Measurements from ENCODE around the gene DPH7.
"Not testable (repeated sequence)": the region's sequence is repeated elsewhere in the genome, so short reads cannot be mapped to it uniquely, and the experiment has no call there.

The DPH7 gene

DNA sequence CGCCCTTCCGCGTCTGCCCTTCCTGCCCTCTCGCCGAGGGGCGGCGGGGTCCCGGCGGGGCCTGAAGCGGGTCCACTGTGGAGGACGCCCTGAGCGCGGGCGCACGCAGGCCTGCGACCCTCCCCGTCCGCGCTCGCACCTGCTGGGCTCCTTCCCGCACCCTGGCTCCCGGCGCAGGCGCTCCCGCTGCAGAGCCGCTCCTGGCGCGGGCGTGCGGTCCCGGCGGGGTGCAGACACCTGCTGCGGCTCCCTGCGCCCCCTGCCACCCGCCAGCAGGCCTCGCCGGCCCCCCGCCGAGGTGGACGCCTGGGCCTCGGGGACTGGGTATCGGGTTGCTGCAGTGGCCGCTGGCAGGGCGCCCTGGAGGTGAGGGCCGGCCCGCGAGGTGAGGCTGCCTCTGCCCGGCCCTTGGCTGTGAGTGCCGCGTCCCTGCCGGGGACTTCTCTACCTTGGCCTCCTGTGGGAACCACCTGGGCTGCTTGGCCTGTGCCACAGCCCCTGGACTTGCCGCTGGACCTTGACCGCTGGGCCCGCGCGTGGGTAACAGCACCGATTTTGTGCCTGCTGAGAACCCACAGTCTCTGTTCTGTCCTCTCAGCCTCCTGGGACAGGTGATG, 27.4 kb upstream of the DPH7 start:
- DNase-seq (ENCODE audit: extremely low read depth, low read depth): no peak
- H3K4me3 ChIP-seq (replicated peaks; ENCODE audit: low read depth, low read length): peak overlapping the region; percentile 49
- TF ChIP-seq, protein P1, sequence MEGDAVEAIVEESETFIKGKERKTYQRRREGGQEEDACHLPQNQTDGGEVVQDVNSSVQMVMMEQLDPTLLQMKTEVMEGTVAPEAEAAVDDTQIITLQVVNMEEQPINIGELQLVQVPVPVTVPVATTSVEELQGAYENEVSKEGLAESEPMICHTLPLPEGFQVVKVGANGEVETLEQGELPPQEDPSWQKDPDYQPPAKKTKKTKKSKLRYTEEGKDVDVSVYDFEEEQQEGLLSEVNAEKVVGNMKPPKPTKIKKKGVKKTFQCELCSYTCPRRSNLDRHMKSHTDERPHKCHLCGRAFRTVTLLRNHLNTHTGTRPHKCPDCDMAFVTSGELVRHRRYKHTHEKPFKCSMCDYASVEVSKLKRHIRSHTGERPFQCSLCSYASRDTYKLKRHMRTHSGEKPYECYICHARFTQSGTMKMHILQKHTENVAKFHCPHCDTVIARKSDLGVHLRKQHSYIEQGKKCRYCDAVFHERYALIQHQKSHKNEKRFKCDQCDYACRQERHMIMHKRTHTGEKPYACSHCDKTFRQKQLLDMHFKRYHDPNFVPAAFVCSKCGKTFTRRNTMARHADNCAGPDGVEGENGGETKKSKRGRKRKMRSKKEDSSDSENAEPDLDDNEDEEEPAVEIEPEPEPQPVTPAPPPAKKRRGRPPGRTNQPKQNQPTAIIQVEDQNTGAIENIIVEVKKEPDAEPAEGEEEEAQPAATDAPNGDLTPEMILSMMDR (IDR thresholded peaks at IDR 0.05; ENCODE audit: low read depth, low read length, missing control alignments): no peak

DNA sequence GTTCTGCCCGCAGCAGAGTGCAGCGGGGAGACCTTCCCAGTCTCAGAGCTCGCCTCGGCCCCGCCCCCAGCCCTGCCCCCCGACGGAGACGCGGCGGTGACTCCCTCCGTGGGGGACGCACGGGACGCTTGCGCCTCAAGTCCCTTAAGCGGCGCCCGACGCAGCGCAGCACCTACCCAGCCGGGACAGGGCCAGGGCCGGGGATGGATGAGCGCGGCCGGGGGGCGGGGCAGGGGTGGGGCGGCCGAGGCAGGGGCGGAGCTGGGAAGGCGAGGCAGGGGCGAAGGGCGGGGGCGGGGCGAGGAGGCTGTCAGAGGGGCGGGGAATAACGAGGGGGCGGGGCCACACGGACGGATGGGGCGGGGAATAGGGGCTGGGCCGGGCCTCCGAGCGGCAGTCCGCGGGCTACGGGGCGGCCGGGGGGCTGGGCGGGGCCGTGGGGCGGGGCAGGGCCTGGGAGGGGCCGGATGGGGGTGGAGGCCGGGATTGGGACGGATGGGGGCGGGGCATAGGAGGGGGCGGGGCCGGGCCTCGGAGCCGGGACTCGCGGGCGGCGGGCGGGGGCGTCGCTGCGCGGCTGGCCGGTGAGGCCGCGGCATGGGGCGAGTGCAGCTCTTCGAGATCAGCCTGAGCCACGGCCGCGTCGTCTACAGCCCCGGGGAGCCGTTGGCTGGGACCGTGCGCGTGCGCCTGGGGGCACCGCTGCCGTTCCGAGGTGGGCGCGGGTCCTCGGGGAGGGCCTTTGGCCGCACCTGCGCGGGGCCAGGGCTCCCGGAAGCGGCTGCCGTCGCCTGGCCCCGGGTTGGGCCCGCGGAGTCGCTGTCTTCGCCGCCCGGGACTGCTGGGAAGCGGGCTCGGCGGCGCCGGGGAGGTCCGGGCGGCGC, 26.6 kb upstream of the DPH7 start, which contains the start of gene ARRDC1:
Gene ARRDC1 (plus strand): TSS at position 566 of the 884 bp plus-strand sequence. CDS start 32 bp downstream, at position 598.
- no peak for DNase-seq (ENCODE audit: extremely low read depth, low read depth)
- H3K4me3 ChIP-seq (replicated peaks; ENCODE audit: low read depth, low read length): peak within 1 kb of the TSS; percentile 49
- TF ChIP-seq, protein P1 (IDR thresholded peaks at IDR 0.05; ENCODE audit: low read depth, low read length, missing control alignments): no peak

DNA sequence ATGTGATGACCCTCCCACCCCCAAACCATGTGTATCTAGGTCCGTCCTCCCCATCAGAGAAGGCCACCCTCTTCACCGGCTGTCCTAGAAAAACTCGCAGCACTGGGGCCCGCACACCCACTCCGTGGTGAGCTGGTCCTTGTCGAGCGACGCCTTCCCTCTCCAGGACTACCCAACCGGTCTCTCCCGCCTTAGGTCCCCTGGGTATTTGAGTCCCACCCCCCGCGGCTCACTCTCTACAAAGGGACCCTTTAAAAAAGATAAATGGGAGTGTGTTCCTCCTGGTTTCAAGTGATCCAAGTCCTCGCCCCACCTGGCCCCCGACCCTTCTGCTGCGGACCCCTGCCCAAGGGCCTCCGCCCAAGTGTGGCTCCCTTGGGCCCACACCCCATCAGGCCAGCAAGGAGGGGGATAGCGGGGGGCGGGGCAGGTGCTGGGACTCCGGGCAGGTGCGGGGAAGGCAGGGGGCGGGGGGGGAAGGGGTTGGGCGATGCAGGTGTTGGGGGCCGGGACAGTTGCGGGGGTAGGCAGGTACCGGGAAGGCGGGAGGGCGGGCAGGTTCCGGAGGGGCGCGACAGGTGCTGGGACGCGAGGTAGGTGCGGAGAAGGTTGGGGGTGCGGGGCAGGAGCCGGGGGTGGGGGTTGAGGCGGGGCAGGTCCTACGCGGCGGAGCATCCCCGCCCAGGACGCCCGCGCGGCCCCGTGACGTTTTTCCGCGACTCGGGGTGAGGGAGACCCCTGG, 25.8 kb upstream of the DPH7 start:
- H3K4me3 ChIP-seq (replicated peaks; ENCODE audit: low read depth, low read length): peak overlapping the region; percentile 24; the same call in 1 of the 2 replicates
- TF ChIP-seq, protein P1 (IDR thresholded peaks at IDR 0.05; ENCODE audit: low read depth, low read length, missing control alignments): no peak
- no peak for DNase-seq (ENCODE audit: extremely low read depth, low read depth)

DNA sequence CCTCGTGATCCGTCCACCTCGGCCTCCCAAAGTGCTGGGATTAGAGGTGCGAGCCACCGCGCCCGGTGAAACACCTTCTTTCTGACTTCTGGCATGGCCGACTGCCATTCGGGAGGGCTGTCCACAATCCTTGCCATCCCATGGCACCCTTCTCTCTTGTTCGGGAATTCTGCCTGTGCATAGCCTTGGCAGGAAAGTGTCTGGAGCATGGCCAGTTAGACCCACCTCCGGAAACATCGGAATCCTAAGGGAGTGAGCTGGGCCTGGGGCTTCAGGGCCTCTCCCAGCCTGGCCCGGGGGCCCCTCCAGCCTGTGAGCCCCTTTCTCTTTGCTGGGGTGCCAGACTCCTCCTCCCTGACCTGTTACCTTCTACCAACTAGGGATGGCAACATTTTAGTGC, 25.2 kb upstream of the DPH7 start:
- DNase-seq (ENCODE audit: extremely low read depth, low read depth): no peak
- no peak overlapping the region for H3K4me3 ChIP-seq (replicated peaks; ENCODE audit: low read depth, low read length)
- TF ChIP-seq, protein P1 (IDR thresholded peaks at IDR 0.05; ENCODE audit: low read depth, low read length, missing control alignments): no peak

DNA sequence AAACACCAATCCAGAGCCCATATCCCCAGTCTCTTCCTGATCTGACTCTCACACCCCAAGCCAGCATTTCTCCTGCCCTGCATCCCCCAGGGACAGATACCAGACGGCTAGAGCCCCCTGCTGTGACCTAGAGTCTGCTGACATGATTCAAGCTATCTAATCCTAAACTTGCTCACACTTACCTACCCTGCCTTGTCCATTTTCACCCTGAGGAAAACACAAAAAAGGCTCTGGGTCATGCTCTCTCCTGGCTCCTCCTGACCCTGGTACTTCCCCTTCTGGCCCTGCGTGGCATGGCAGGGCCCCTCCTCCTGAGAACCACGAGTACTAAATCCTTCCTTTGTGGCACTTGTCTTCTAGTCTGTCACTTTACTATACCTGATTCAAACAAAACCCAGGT, 23.9 kb upstream of the DPH7 start:
- no peak for DNase-seq (ENCODE audit: extremely low read depth, low read depth)
- H3K4me3 ChIP-seq (replicated peaks; ENCODE audit: low read depth, low read length): no peak overlapping the region
- TF ChIP-seq, protein P1 (IDR thresholded peaks at IDR 0.05; ENCODE audit: low read depth, low read length, missing control alignments): no peak

DNA sequence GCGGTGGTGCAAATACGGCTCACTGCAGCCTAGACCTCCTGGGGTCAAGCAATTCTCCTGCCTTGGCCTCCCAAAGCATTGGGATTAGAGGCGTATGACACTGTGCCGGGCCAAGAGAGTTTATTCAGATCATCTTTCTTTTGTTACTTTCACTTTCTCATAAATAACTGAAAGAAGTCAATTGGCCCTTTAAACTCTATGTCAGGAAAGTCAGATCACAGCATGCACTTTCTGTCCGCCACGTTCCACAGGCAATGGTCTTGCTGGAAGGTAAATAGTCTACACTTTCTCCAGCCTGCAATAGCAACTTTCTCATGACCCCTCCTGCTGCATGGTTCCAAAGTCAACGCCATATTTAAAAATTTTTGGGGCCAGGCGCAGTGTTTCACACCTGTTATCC, 20.2 kb upstream of the DPH7 start:
- TF ChIP-seq, protein P1 (IDR thresholded peaks at IDR 0.05; ENCODE audit: low read depth, low read length, missing control alignments): no peak
- no peak overlapping the region for H3K4me3 ChIP-seq (replicated peaks; ENCODE audit: low read depth, low read length)
- no peak for DNase-seq (ENCODE audit: extremely low read depth, low read depth)

DNA sequence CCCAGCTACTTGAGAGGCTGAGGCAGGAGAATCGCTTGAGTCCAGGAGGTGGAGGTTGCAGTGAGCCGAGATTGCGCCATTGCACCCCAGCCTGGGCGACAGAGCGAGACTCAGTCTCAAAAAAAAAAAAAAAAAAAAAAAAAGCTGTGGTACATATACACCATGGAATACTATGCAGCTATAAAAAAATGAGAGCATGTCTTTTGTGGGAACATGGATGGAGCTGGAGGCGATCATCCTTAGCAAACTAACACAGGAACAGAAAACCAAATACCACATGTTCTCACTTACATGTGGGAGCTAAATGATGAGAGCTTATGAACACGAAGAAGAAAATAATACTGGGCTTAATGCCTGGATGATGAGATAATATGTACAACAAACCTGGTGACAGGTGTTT, 17.9 kb upstream of the DPH7 start:
- DNase-seq (ENCODE audit: extremely low read depth, low read depth); H3K4me3 ChIP-seq (replicated peaks; ENCODE audit: low read depth, low read length): not testable (repeated sequence)
